WTC11 (cell line): Measurements from ENCODE around the gene MAGOHB. TPM values are rescaled to one million over a fixed set of nuclear protein-coding genes. Genes with fewer than 3 reads are reported as not detected.

Source experiments
- ATAC-seq: fragments of 200-7000 bp; cut with Tn5 transposase; 2 replicates; pipeline ENCODE4 v1.10.0; 2021; ENCODE audit warnings: mild to moderate bottlenecking, moderate library complexity
- CTCF ChIA-PET: fragments of 300-600 bp; sonication (Branson Sonifier 250); formaldehyde crosslinking; loops from one replicate; lab custom pipeline; 2021; ENCODE audit warnings: antibody characterized with exemption; lab: Charles Lee
- POLR2A ChIA-PET: fragments of 350-600 bp; sonication (Branson Sonifier 250); formaldehyde crosslinking; loops from one replicate; lab custom pipeline; 2021; ENCODE audit warnings: antibody characterized with exemption; lab: Charles Lee
- DNase-seq: peaks from one replicate; pipeline ENCODE4 v3.0.0; 2021; ENCODE audit warnings: low spot score
- H3K27ac Mint-ChIP-seq: 2 replicates; pipeline ENCODE4 v1.8.0; 2021; ENCODE audit warnings: mixed read lengths
- H3K27me3 Mint-ChIP-seq: 2 replicates; pipeline ENCODE4 v1.8.0; 2021; ENCODE audit warnings: low read depth, mild to moderate bottlenecking, moderate library complexity, mixed read lengths
- H3K36me3 Mint-ChIP-seq: 2 replicates; pipeline ENCODE4 v1.8.0; 2021; ENCODE audit warnings: mixed read lengths
- H3K4me1 Mint-ChIP-seq: 2 replicates; pipeline ENCODE4 v1.8.0; 2022; ENCODE audit warnings: mixed read lengths
- H3K4me3 Mint-ChIP-seq: 2 replicates; pipeline ENCODE4 v1.8.0; 2021; ENCODE audit warnings: mild to moderate bottlenecking, moderate library complexity, mixed read lengths
- H3K9me3 Mint-ChIP-seq: 2 replicates; pipeline ENCODE4 v1.8.0; 2021; ENCODE audit warnings: mixed read lengths
- ATF2 ChIP-seq: sonication (generic); formaldehyde crosslinking; IDR thresholded peaks from 2 replicates; pipeline ENCODE4 v1.8.1; 2022; ENCODE audit warnings: low read depth, missing genetic modification reagents, borderline replicate concordance
- ATF3 ChIP-seq: sonication (generic); formaldehyde crosslinking; conservative IDR thresholded peaks from 2 replicates; pipeline ENCODE4 v1.8.1; 2022; ENCODE audit warnings: mild to moderate bottlenecking, missing genetic modification reagents
- CREB1 ChIP-seq: sonication (generic); formaldehyde crosslinking; IDR thresholded peaks from 2 replicates; pipeline ENCODE4 v1.8.0; 2023; ENCODE audit warnings: mild to moderate bottlenecking, missing genetic modification reagents
- CREM ChIP-seq: sonication (generic); formaldehyde crosslinking; IDR thresholded peaks from 2 replicates; pipeline ENCODE4 v1.8.1; 2022; ENCODE audit warnings: mild to moderate bottlenecking, missing genetic modification reagents, moderate library complexity
- E2F4 ChIP-seq: sonication (generic); formaldehyde crosslinking; IDR thresholded peaks from 2 replicates; pipeline ENCODE4 v1.8.1; 2022; ENCODE audit warnings: low read depth, mild to moderate bottlenecking, moderate library complexity, missing genetic modification reagents, borderline replicate concordance
- ERG ChIP-seq: fragments of 250-450 bp; sonication (Bioruptor Pico); IDR thresholded peaks from 2 replicates; pipeline ENCODE4 v1.8.0; 2021; ENCODE audit warnings: mild to moderate bottlenecking
- FOXJ3 ChIP-seq: sonication (generic); formaldehyde crosslinking; IDR thresholded peaks from 2 replicates; pipeline ENCODE4 v1.9.0; 2021; ENCODE audit warnings: missing genetic modification reagents, mild to moderate bottlenecking, borderline replicate concordance
- FOXP1 ChIP-seq: sonication (generic); formaldehyde crosslinking; IDR thresholded peaks from 2 replicates; pipeline ENCODE4 v1.8.0; 2022; ENCODE audit warnings: missing genetic modification reagents, mild to moderate bottlenecking, moderate library complexity, borderline replicate concordance
- HMGA2 ChIP-seq: fragments of 250-450 bp; sonication (Bioruptor Pico); IDR thresholded peaks from 2 replicates; pipeline ENCODE4 v1.4.0; 2021; ENCODE audit warnings: mild to moderate bottlenecking, moderate library complexity
- HMGXB4 ChIP-seq: sonication (generic); formaldehyde crosslinking; IDR thresholded peaks from 2 replicates; pipeline ENCODE4 v1.8.1; 2023; ENCODE audit warnings: mild to moderate bottlenecking, moderate library complexity, missing genetic modification reagents
- JAZF1 ChIP-seq: fragments of 250-450 bp; sonication (Bioruptor Pico); IDR thresholded peaks from 2 replicates; pipeline ENCODE4 v1.9.0; 2021; ENCODE audit warnings: moderate library complexity, mild to moderate bottlenecking, inconsistent platforms
- MXD4 ChIP-seq: fragments of 250-450 bp; sonication (Bioruptor Pico); IDR thresholded peaks from 2 replicates; pipeline ENCODE4 v1.8.0; 2021; ENCODE audit warnings: mild to moderate bottlenecking, moderate library complexity, borderline replicate concordance
- NFYB ChIP-seq: sonication (generic); formaldehyde crosslinking; conservative IDR thresholded peaks from 2 replicates; pipeline ENCODE4 v1.8.0; 2022; ENCODE audit warnings: low read depth, missing genetic modification reagents
- NR3C1 ChIP-seq: sonication (generic); formaldehyde crosslinking; conservative IDR thresholded peaks from 2 replicates; pipeline ENCODE4 v1.8.1; 2023; ENCODE audit warnings: low read depth, mild to moderate bottlenecking, missing genetic modification reagents
- PRRX2 ChIP-seq: fragments of 250-450 bp; sonication (Bioruptor Pico); IDR thresholded peaks from 2 replicates; pipeline ENCODE4 v1.8.0; 2021; ENCODE audit warnings: mild to moderate bottlenecking
- SMAD3 ChIP-seq: sonication (generic); formaldehyde crosslinking; IDR thresholded peaks from 2 replicates; pipeline ENCODE4 v1.8.0; 2022; ENCODE audit warnings: missing genetic modification reagents, mild to moderate bottlenecking, borderline replicate concordance
- SP1 ChIP-seq: sonication (generic); formaldehyde crosslinking; conservative IDR thresholded peaks from 2 replicates; pipeline ENCODE4 v1.8.1; 2022; ENCODE audit warnings: missing genetic modification reagents
- TCF7 ChIP-seq: sonication (generic); formaldehyde crosslinking; IDR thresholded peaks from 2 replicates; pipeline ENCODE4 v1.8.0; 2022; ENCODE audit warnings: mild to moderate bottlenecking, low read depth, missing genetic modification reagents, moderate library complexity
- TEAD1 ChIP-seq: sonication (generic); formaldehyde crosslinking; IDR thresholded peaks from 2 replicates; pipeline ENCODE4 v1.8.0; 2022; ENCODE audit warnings: mild to moderate bottlenecking, missing genetic modification reagents
- USF2 ChIP-seq: sonication (generic); formaldehyde crosslinking; IDR thresholded peaks from 2 replicates; pipeline ENCODE4 v1.8.1; 2023; ENCODE audit warnings: mild to moderate bottlenecking, missing genetic modification reagents, moderate library complexity
- ZBTB21 ChIP-seq: sonication (generic); formaldehyde crosslinking; IDR thresholded peaks from 2 replicates; pipeline ENCODE4 v1.8.1; 2023; ENCODE audit warnings: mild to moderate bottlenecking, missing genetic modification reagents, borderline replicate concordance
- ZMAT4 ChIP-seq: fragments of 250-450 bp; sonication (Bioruptor Pico); IDR thresholded peaks from 2 replicates; pipeline ENCODE4 v1.9.0; 2021; ENCODE audit warnings: mild to moderate bottlenecking
- ZNF396 ChIP-seq: fragments of 250-450 bp; sonication (Bioruptor Pico); IDR thresholded peaks from 2 replicates; pipeline ENCODE4 v1.8.0; 2021; ENCODE audit warnings: mild to moderate bottlenecking, moderate library complexity, borderline replicate concordance
- total RNA-seq: library from RNA; stranded (reverse); gene quantifications from 3 replicates; pipeline ENCODE4 v1.2.3, GENCODE V29; 2021

Gene MAGOHB
- total RNA-seq, 1 experiment from 2014 or later = 36.1 TPM

GRCh38 chr12:10633541-10633940 is 20.1 kb upstream of the MAGOHB start:
- Mint-ChIP-seq H3K36me3 (no peaks in the 10 kb centered on the region), H3K27ac (no peak overlapping the region), H3K4me1 (peaks cover 11% of the 10 kb centered on the region), H3K4me3 (no peak overlapping the region), H3K27me3 (no peaks in the 10 kb centered on the region), H3K9me3 (no peaks in the 10 kb centered on the region)
- POLR2A ChIA-PET = interaction anchor here (0.6 kb wide), 1 partner anchor 1391 kb away, joined by 3 read pairs; no protein-coding TSS in a partner anchor
- CTCF ChIA-PET = no interaction called here
- DNase-seq = no peak
- no peak for ATAC-seq
- TF ChIP-seq ATF2 (no peak), SP1 (CRISPR knock-in tag) (no peak), ERG (CRISPR knock-in tag) (no peak), TEAD1 (CRISPR knock-in tag) (no peak), CREB1 (CRISPR knock-in tag) (no peak), FOXJ3 (CRISPR knock-in tag) (no peak), ZMAT4 (CRISPR knock-in tag) (no peak), NR3C1 (no peak), FOXP1 (no peak), PRRX2 (no peak)

GRCh38 chr12:10632226-10632625 is 18.8 kb upstream of the MAGOHB start:
- no peaks in the 10 kb centered on the region for H3K36me3 Mint-ChIP-seq
- DNase-seq (no peak), ATAC-seq (no peak)
- ChIA-PET POLR2A (interaction anchor here (0.7 kb wide), 1 partner anchor 395 kb away, joined by 3 read pairs; no protein-coding TSS in a partner anchor), CTCF (no interaction called here)
- H3K27ac Mint-ChIP-seq = no peak overlapping the region
- no peak overlapping the region for H3K4me3 Mint-ChIP-seq
- no peaks in the 10 kb centered on the region for H3K27me3 Mint-ChIP-seq
- H3K4me1 Mint-ChIP-seq = peaks cover 16% of the 10 kb centered on the region
- no peak for TF ChIP-seq HMGXB4 (CRISPR knock-in tag)
- TF ChIP-seq CREB1 (CRISPR knock-in tag) = no peak
- TF ChIP-seq CREM (CRISPR knock-in tag) = no peak
- no peak for TF ChIP-seq TCF7 (CRISPR knock-in tag)
- no peak for TF ChIP-seq USF2 (CRISPR knock-in tag)
- no peak for TF ChIP-seq HMGA2
- no peak for TF ChIP-seq NFYB
- TF ChIP-seq ZBTB21 (CRISPR knock-in tag) = no peak
- H3K9me3 Mint-ChIP-seq = peaks cover 1% of the 10 kb centered on the region; the same call in 1 of the 2 replicates

- Mint-ChIP-seq H3K4me1 (peaks cover 5% of the 10 kb centered on the region), H3K36me3 (no peaks in the 10 kb centered on the region), H3K27me3 (no peaks in the 10 kb centered on the region), H3K9me3 (peaks cover 8% of the 10 kb centered on the region; the same call in 1 of the 2 replicates), H3K4me3 (no peak overlapping the region), H3K27ac (no peak overlapping the region)
- POLR2A ChIA-PET = no interaction called here
- CTCF ChIA-PET = no interaction called here
- DNase-seq (no peak), ATAC-seq (no peak)
- TF ChIP-seq ZNF396 (CRISPR knock-in tag) = no peak
- TF ChIP-seq MXD4 (CRISPR knock-in tag) = no peak
- TF ChIP-seq FOXJ3 (CRISPR knock-in tag) = no peak
- no peak for TF ChIP-seq SMAD3
- TF ChIP-seq ATF3 (CRISPR knock-in tag) = no peak
- TF ChIP-seq E2F4 (CRISPR knock-in tag) = no peak
- TF ChIP-seq JAZF1 (CRISPR knock-in tag) = no peak
Observed at GRCh38 chr12:10624605-10625004, 11.2 kb upstream of the MAGOHB start.
